SHP77 treated with DMSO at 0.1 percent for 48 hours (cell line): Measurements from ENCODE around the gene IL1RAPL1.

Experiments
- DNase-seq: peaks from one replicate; lab custom pipeline; 2025; lab: John Stamatoyannopoulos, UW

IL1RAPL1 gene

DNA sequence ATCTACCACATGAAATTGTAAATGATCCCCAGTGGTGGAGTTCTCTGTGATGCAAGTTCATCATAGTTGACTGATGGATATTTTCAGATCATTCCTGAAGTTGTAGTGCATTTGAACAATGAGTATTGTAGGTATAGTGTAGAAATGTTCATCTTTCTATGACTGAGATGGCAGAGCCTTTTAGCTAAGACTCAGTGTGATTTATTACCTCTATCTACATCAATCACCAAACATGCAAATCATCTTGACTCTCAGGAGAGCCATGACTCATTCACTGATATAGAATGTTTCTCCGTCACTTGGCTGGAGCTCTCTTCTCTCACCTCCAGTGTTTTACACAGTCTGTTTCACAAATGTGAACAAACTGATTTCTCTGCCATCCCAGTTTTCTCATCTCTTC is 392.6 kb downstream of the IL1RAPL1 start:
- DNase-seq: no peak

DNA sequence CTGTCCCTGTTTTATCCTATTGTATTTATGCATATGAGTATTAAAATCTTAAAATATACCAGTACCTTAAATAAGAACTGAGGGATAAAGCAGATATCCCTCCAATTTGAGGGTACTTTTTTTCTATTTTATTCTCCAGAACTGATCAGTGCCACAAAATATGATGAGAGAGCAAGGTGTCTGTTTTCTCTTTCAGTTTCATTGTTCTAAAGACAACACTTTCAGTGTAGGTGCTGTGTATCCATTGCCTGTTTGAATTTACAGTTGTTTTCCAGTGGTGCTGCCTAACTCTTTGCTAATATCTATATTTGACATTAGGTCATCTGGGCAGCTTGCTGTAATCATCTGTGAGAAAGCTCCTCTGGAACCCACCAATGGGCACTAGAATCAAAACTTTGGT is 394.7 kb downstream of the IL1RAPL1 start:
- DNase-seq: no peak

DNA sequence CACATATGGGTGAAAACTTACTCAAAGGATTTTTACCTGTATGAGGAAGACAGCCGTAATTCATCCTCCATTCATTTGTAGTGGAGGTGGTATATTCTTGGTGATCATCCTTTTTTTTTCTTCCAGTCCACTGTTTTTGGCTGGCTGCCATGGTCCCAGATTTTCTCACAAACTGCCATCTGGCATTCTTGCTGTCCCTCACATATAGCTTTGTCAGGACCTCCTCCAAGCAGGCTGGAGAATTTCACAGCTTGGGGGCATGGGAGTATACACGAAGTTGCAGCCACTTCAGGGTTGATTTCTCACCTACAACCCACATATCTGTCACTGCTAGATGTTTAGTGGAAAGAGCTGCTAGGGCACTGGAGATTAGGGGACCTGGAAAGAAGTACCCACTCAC is 401.0 kb downstream of the IL1RAPL1 start:
- no peak for DNase-seq

DNA sequence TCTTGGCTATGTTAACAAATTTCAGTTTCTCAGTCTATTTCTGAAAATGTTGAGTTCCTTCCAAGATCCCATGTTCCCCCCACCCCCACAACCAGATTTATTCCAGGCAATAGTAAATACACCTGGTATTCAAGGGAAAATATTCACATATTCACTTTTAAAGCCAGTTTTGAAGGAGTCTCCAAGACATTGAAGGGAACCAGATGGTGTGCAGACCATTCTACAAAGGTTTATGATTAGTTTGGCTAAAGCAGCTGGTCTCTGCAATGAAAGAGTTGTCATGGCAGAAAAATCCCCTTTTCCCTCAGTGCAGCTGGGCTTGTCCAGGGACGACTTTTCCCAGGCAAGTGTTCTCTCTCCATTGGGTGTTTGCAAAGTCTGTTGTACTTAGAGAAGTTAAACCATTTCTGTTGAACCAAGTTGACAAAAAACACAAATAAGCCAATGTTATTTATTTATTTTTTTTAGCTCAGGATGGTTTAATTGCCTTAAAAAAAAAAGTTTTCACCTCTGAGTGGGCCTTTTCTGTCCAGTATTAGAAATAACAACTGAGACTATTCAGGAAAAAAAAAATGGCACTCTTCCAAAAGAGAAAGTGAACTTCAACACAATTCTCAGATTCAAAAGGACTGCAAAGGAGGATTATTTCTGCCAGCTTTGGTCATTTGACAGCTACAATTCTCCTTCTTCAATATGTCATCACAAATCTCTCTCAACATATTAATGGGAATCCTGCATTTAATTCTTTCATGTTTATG is 410.6 kb downstream of the IL1RAPL1 start:
- no peak for DNase-seq

DNA sequence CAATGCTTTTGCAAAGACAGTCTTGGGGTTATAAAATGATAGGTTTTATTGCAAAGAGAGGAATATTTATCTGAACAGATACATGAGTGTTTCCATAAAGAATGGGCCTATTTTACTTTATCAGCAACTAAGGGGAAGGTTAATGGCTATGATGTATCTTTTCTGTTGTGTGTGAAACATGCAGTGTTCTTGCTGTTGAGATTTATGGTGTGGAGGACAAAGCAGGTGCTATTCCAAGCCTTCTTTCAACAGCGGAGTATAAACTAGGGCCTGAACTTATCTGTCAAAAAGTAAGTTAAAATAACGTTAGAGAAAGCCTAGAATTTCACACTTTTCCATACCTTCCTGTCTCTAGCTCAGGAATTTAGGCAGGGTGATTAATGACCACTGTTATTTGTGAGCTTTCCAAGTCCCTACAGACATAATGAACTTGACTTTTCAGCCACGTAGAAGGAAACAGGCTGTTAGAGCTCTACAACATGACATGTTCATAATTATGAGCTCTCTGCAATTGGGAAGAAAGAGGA is 411.4 kb downstream of the IL1RAPL1 start:
- DNase-seq: no peak

DNA sequence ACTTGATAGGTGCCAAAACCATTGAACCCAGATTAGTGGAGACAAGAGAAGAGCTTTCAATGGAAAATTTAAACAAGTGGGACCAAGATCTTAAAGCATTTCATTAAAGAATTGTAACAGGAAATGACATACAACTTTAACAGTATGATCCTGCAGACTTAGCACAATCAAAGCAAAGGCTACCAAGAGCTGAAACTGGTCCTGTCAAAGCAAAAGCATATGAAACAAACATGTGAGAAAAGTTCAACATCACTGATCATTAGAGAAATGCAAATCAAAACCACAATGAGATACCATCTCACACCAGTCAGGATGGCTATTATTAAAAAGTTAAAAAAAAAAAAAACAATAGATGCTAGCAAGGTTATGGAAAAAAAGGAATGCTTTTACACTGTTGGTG is 425.6 kb downstream of the IL1RAPL1 start:
- no peak for DNase-seq

DNA sequence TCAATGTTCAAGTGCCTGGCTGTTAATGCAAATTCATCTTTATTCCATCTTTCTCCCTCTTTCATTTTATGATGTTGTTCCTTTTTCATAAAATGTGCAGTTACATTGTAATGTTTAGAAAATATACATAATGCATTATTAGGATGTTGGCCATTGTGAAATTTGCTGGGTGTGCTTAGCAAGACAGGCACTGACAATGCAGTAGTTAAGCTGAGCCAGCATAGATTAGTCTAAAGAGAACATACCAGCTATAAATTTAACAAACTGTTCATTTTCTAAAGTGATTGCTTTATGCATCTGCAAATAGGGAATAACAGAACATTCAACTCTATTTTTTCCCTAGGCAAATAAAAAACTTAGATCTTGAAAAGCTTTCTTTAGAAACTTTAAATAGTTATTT is 436.0 kb downstream of the IL1RAPL1 start:
- no peak for DNase-seq

DNA sequence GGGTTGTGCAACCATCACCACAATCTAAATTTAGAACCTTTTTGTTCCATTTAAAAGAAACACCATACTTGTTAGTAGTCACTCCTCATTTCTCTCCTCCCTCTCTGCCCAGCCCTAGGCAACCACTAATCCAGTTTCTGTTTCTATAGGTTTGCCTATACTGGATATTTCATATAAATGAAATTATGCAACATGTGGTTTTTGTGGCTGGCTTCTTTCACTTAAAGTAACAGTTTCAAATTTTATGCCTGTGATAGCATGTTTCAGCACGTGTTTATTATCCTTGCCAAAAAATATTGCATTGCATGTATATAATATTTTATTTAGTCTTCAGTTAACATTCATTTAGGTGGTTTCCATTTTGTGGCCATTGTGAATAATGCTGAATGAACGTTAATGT is 437.6 kb downstream of the IL1RAPL1 start:
- no peak for DNase-seq

DNA sequence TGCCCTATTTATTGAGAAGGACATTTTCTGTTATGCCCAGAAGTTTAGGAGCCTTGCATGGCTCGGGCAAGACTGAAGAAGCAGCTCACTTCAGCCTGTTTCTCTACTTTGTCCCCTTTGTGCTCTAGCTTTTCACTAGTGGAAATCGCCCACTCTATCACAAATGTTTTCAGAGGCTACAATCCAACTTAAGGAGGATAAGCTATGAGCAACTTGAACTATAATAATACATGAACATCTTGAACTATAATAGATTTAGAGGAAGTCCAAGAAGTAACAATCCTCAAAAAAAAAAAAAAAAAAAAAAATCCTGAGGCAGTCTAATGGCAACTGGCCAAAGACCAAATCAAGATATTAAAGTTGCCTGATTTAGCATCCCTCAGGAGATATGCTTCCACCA is 452.3 kb downstream of the IL1RAPL1 start:
- DNase-seq: no peak

DNA sequence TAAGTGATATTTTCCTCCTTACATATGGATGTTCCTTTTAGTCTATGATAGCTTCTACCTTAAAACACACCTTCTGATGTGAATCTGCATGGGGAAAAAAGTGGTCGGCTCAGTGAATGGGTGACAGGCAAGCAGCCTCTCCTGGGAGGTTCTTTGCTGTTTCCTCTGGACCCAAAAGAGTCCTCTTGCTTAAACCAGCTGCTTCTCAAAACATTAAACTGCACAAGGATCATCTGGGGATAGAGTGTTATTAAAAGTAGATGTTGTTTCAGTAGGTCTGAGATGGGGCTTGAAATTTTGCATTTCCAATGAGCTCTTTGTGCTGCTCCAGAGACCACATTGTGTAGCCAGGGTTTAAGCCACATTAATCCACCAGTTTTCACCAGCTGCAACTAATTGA is 452.9 kb downstream of the IL1RAPL1 start:
- DNase-seq: no peak

DNA sequence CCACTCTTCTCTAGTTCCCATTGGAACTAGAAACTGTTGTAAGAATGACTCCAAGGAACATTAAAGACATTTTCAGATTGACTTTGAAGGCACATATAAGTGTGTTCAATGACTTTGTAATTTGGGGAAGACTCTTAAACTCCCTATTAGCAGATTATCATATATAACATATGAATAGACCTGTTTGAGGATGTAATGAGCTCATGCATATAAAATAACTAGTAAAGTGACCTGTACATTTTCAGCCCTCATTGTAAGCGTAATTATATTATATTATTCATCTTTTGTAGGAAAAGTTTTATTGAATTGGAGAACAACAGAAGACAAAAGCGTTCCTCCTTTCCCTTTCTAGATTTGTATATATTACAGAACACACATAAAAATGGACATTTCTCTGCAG is 455.1 kb downstream of the IL1RAPL1 start:
- no peak for DNase-seq

DNA sequence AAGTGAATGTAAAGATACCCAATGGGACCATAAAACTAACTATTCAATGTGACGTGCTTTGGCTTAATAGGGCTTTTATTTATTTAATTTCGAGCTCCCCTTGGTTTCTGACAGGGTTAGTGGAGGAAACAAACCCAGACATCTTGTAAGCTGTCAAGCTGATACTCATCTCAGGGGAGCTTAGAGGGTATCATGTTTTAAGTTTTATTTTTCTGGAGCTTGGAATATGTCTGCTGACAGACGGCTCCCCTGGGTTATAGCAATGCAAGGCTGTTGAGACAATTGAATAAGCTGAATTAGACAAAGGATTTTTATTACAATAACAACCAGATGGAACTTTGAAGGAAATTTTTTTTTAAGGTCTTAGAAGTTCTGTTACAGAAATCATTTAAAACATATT is 456.5 kb downstream of the IL1RAPL1 start:
- no peak for DNase-seq

DNA sequence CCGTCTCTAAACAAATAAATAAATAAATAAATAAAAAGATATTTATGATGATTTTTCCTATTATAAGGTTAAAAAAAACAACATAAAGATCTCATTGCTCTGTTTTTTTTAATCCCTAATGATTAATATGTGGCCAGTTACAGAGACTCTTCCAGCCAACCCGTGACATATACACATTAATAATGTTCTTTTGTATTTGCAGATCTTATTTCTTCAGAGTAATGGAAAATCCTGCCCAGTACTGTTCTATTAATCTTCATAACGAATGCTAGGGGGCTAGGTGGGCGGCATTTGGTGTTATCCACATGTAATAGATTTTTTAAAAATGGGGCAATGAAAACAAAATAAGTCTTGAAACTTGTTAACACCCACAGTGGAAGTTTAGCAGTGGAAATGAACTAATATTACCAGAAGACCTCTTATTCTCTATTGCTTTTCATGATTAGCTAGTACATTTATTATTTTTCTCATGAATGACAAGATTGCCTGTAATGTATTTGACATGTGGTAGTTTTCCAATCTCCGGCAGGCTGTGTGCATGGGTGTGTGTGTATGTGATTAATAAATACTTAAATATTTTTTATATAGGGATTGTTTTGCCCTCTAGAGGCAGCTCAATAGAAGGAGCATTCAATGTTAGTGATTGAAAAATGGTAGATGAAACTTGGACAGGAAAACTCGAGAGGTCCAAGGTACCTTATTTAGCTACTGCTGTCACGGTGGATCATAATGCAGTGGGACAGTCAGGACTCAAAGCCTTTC is 457.4 kb downstream of the IL1RAPL1 start:
- DNase-seq: no peak

DNA sequence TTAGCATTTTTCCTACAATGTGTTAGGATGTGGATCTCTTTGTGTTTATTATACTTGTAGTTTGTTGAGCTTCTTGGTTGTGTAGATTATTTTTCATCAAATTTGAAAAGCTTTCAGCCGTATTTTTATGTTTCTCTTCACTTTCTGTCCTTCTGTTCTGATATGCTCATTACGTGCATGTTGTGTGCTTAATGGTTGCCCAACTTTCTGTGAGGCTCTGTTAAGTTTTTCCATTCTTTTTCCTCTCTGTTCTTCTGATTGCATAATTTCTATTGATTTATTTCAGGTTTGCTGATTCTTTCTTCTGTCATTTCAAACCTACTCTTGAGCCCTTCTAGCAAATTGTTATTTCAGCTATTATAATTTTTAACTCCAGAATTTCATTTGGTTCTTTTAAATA is 478.2 kb downstream of the IL1RAPL1 start:
- no peak for DNase-seq

DNA sequence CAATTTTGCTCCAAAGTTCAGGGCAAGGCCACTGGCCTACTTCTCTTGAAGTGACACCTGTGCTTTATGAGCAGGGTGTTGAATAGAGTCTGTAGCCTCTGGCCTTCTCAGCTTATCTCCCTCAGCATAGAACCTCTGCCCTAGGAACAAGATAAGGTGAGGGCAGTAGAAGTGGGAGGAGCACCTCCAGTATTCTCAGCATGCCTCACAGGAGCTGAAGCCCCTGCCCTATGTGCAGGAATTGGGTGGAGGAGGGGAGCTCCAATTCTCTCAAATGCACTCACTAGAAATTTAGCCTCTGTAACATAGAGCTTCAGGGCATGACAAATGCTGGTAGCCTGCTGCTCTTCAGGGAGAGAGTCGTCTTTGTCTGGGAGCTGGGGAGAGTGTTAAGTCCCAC is 479.3 kb downstream of the IL1RAPL1 start:
- no peak for DNase-seq

DNA sequence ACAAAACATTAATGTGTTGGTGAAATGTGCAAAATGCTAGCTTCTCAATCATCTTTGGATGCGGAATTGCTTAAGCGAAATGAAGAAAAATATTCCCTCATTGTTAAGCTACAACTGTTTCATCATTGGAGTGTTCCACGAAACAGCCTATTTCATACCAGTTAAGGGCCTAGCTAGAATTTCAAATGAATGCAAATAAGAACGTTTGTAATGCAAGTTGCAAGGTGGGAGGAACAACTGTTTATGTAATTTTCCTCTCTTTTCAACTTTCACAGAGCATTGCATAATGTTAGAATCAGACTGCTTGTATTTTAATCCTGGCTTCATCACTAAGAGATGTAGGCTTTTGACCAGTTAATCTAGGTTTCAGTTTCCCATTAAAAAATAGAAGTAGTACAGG is 480.1 kb downstream of the IL1RAPL1 start:
- DNase-seq: no peak

DNA sequence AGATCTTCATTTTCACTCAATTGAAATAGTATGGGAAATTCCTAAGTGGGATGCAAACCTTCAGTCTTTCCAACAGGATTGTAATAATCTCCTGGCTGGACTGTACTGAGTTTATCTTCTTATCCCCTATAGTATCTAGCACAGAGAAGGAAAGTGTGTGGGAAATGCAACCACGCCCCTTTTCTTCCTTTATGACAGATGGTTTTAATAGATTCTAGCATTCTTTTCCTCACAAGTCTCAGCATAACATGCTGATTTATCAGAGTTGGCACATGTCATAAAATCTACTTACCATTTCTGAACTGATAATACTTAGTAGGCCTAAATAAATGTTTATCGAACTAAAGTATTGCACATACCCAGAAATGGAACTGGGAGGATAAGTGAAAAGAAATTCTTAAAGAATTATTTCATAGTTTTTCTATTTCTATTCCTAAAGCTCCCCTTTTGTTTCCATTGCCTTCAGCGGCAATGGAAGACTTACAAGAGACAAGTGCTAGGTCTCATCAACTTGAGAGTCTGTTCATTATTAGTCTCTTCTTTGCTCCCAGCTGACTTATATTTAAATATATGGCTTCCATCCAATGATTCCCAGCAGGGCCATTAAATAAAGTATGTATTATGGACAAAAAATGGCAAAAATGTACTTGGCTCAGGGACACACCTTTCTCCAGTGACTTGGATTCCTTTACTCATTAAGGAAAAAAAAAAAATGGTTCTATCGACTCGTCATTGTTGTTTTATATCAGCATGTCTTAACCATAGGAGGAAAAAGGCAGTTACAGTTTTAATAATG is 484.5 kb downstream of the IL1RAPL1 start:
- DNase-seq: no peak

DNA sequence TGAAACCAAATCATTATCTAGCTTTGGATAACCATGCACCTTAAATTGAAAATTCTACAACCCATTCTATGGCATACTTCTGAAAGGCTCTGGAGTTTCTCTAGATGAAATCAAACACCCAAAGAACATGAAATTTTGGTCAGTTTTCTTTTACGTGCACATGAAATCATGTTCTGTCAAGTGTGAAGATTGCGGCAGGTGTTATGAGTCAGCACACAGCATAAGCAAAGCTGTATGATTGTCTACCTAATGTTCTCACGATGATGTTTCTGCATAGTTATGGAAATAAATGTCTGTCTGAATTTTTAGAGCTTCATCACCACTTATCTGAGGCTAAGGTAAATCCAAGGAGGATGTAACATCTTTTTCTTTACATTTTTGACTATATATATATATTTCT is 495.3 kb downstream of the IL1RAPL1 start:
- no peak for DNase-seq

DNA sequence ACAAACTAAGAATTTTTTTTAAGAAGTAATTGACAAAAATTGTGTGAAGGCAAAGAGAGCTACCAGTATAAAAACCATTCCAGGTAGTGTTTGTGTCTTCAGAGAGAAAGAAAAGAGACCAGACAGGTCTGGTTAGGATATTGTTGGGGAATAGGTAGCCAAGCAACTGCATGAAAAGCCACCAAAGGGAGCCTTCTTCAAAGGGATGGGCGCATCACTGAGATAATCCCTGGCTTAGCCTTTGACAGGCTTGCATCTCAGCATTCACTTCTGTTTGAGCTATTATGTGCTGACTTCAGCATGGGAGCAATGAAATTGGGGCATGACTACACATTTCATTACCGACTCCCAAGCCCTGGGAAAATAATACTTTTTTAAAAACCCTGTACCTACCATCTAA is 496.6 kb downstream of the IL1RAPL1 start:
- DNase-seq: no peak

DNA sequence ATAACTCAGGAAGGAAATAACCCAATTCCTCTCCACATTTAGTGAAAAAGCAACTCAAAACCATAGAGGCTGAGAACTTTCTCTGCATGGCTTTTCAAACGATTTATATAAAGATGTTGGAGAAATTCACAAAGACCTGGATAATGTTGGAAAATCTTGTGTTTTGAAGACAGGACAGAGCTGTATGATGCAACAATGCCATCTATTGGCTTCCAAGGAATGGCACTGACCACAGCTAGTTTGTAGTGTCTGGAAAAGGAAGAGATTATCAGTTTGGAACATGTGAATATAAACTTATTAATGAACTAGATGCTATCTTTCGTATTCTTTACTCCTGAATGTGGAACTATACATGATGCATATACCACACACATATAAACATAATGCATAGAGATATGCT is 503.6 kb downstream of the IL1RAPL1 start:
- DNase-seq: no peak

DNA sequence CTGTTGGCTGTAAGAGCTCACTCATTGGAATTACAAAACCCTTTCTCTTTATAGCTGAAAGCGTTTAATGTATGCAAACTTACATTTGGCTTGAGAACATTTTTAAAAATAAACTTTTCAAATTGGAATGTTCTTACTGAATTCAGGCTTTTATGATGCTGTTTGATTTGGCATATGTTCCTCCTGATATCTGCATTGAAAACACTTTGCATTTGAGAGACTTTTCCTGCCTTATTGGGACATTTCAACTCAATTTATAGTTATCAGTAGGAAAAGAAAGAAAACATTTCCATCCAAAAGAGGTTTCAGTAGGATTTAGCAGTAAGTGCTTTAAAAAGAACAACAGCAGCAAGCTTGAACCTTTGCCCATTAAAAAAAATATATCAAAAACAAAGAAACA is 520.0 kb downstream of the IL1RAPL1 start:
- no peak for DNase-seq

DNA sequence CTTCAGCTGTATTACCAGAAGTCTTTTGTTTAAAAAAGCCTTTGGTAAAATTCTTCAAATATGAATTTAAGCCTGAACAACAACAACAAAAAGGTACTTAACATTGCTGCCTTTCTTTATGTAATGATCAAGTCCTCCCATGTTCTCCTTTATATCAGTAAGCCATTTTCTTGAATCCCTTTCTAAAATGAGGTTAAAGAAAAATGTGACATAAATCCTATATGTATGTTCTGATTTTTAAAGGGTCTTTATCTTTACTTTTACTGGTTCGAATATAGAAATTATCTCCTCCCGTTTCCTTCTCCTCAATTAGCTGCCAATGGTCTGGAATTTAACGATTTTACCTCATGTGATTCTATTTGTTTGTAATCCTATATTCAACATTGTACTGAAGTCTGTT is 522.8 kb downstream of the IL1RAPL1 start:
- no peak for DNase-seq

DNA sequence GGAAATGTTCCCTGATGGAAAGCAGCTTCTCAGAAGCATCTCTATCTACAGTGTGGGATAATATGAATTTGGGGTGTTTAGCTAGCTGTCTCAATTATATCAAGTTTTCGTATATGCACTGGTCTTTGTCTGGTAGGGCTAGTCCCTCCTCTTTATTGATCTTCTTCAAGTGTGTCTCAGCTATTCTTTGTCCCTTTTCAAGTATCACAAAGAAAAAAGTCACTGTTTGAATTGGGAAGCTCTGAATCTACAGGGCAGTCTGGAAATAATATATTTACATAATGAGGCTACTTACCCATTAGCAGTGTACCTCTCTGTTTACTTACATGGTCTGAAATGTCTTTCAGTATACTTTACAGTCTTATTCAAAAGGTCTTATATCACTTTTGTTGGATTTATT is 526.0 kb downstream of the IL1RAPL1 start:
- DNase-seq: no peak
